Keratinocyte (primary cell): ENCODE data around the gene ATP11A. TPM values are rescaled to one million over a fixed set of nuclear protein-coding genes. Genes with fewer than 3 reads are reported as not detected.

Experiments
- DNase-seq: peaks from one replicate; pipeline ENCODE4 v3.0.0-alpha.2; 2011; ENCODE audit warnings: low read depth, missing footprints, low spot score
- FAIRE-seq: peaks from 2 replicates; lab custom pipeline; 2011; peaks lifted over from hg19 to GRCh38; lab: Jason Lieb, UNC
- H2AFZ ChIP-seq: 2 replicates; pipeline ENCODE4 v1.6.0; 2012; ENCODE audit warnings: low read length, control low read depth, inconsistent platforms; ENCODE audit not compliant: control insufficient read depth
- H3K27ac ChIP-seq: 2 replicates; pipeline ENCODE4 v1.5.1; 2011; ENCODE audit warnings: low read length; ENCODE audit not compliant: control insufficient read depth, insufficient read depth
- H3K27me3 ChIP-seq: 3 replicates; pipeline ENCODE4 v1.6.0; 2011; ENCODE audit warnings: low read length; ENCODE audit not compliant: control insufficient read depth, insufficient read depth; ENCODE audit errors: extremely low read depth
- H3K36me3 ChIP-seq, 2 experiments: 2 replicates in 1 of 2; 3 replicates in 1 of 2; pipeline ENCODE4 v1.5.1; 2011; ENCODE audit warnings: low read length in 2 of 2, mild to moderate bottlenecking in 1 of 2; ENCODE audit not compliant: control insufficient read depth in 2 of 2, insufficient read depth in 2 of 2; ENCODE audit errors: extremely low read depth in 1 of 2
- H3K4me1 ChIP-seq: 3 replicates; pipeline ENCODE4 v1.5.1; 2011; ENCODE audit warnings: low read length; ENCODE audit not compliant: control insufficient read depth, insufficient read depth; ENCODE audit errors: extremely low read depth
- H3K4me2 ChIP-seq: 3 replicates; pipeline ENCODE4 v1.6.0; 2011; ENCODE audit warnings: low read depth, low read length; ENCODE audit not compliant: control insufficient read depth, insufficient read depth; ENCODE audit errors: extremely low read depth
- H3K4me3 ChIP-seq, 3 experiments: fragments of 200-600 bp in 1 of 3; sonication (generic) in 1 of 3; 2 replicates in 2 of 3; 3 replicates in 1 of 3; pipeline ENCODE4 v1.5.1; 2011 to 2016; ENCODE audit warnings: low read length in 3 of 3, mild to moderate bottlenecking in 3 of 3, control low read depth in 2 of 3, inconsistent platforms in 1 of 3, low read depth in 1 of 3, mixed read lengths in 1 of 3, mixed run types in 1 of 3, moderate library complexity in 1 of 3; ENCODE audit not compliant: control insufficient read depth in 2 of 3, insufficient read depth in 2 of 3; ENCODE audit errors: extremely low read depth in 1 of 3
- H3K79me2 ChIP-seq: 2 replicates; pipeline ENCODE4 v1.6.0; 2012; ENCODE audit warnings: low read length; ENCODE audit not compliant: control insufficient read depth, insufficient read depth
- H3K9ac ChIP-seq: 3 replicates; pipeline ENCODE4 v1.6.0; 2011; ENCODE audit warnings: low read length; ENCODE audit not compliant: control insufficient read depth, insufficient read depth; ENCODE audit errors: extremely low read depth
- H3K9me1 ChIP-seq: 3 replicates; pipeline ENCODE4 v1.6.0; 2011; ENCODE audit warnings: low read length; ENCODE audit not compliant: control insufficient read depth, insufficient read depth; ENCODE audit errors: extremely low read depth
- H3K9me3 ChIP-seq: 2 replicates; pipeline ENCODE4 v1.5.1; 2012; ENCODE audit warnings: low read depth, low read length; ENCODE audit not compliant: control insufficient read depth
- H4K20me1 ChIP-seq: 3 replicates; pipeline ENCODE4 v1.6.0; 2011; ENCODE audit warnings: low read length; ENCODE audit not compliant: control insufficient read depth, insufficient read depth; ENCODE audit errors: extremely low read depth
- CTCF ChIP-seq, 3 experiments: IDR thresholded peaks in 1 of 3; conservative IDR thresholded peaks in 1 of 3; optimal IDR thresholded peaks in 1 of 3; 2 replicates in 2 of 3; 3 replicates in 1 of 3; pipeline versions ENCODE3 to v1.5.1; 2011; ENCODE audit warnings: low read length in 3 of 3, mild to moderate bottlenecking in 3 of 3, moderate library complexity in 2 of 3, control low read depth in 1 of 3, inconsistent platforms in 1 of 3; ENCODE audit not compliant: insufficient read depth in 2 of 3; ENCODE audit errors: extremely low read depth in 1 of 3
- EZH2 ChIP-seq: IDR thresholded peaks from one replicate; pipeline ENCODE4 v1.6.1; 2012; ENCODE audit warnings: inconsistent platforms, mild to moderate bottlenecking, low read length, moderate library complexity
- dilution Hi-C: fragments of 300-500 bp; cut with MboI; formaldehyde crosslinking; loops from one replicate; pipeline ENCODE4 v1.7.0; 2020; ENCODE audit warnings: low sequenced_read_pairs; ENCODE audit not compliant: extremely low pct_ligation_motif_present
- polyA plus RNA-seq, 5 experiments: library from polyadenylated mRNA; depleted of rRNA in 3 of 5; stranded (reverse) in 3 of 5; stranded (forward) in 1 of 5; unstranded in 1 of 5; fragments of >200 nt; gene quantifications; 1 replicate in 1 of 5; 2 replicates in 3 of 5; 3 replicates in 1 of 5; pipeline versions ENCODE4 v1.2.1 to v1.2.3, GENCODE V29; 2011 to 2012; ENCODE audit warnings: missing spikeins in 2 of 5, low read depth in 1 of 5, low replicate concordance in 1 of 5

The ATP11A gene
- polyA plus RNA-seq, 1 donor (not counting 4 experiments of a cell fraction or from before 2014, with no cell fraction given), result 4.3 TPM

- TF ChIP-seq EZH2 (no peak), CTCF (optimal IDR thresholded peaks at IDR 0.05 in 1 of 3, IDR thresholded peaks at IDR 0.05 in 1 of 3, conservative IDR thresholded peaks at IDR 0.05 in 1 of 3; ENCODE audit: extremely low read depth in 1 of 3, insufficient read depth in 2 of 3, low read length in 3 of 3) (no peak)
- H3K4me1 ChIP-seq, result no peaks in the 10 kb centered on the region
- H3K4me2 ChIP-seq, result no peak overlapping the region
- DNase-seq (no peak), FAIRE-seq (no peak)
- H3K9me1 ChIP-seq, result no peaks in the 10 kb centered on the region
- dilution Hi-C loops, result no loop called here
- H3K27me3 ChIP-seq, result no peaks in the 10 kb centered on the region
- H3K9ac ChIP-seq, result no peak overlapping the region
- no peak overlapping the region for H3K27ac ChIP-seq
- no peak overlapping the region for H2AFZ ChIP-seq
- no peaks in the 10 kb centered on the region for H4K20me1 ChIP-seq
- no peaks in the 10 kb centered on the region for H3K9me3 ChIP-seq
- H3K4me3 ChIP-seq, result no peak overlapping the region
- peaks cover 0 to 5% of the 10 kb centered on the region in 2 experiments for H3K36me3 ChIP-seq
- H3K79me2 ChIP-seq, result no peaks in the 10 kb centered on the region
Measured at GRCh38 chr13:112802802-112803195, 113.0 kb downstream of the ATP11A start.

DNA sequence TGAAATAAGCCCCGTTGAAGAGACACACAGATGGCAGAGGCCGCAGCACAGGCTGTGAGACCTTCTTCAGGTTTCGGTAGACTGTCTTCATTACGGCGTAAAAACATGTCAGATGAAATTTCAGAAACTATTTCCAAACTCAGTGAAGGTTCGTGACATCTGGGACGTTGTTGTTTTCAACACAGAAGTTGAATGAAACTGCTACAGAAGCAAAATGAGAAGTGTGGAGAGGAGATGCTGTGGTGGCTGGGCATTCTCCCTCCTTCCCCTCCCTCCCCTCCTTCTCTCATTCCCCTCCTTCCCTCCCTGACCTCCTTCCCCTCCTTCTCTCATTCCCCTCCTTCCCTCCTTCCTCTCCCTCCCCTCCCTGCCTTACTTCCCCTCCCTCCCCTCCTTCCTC is 113.6 kb downstream of the ATP11A start:
- no peak for TF ChIP-seq EZH2
- TF ChIP-seq CTCF (optimal IDR thresholded peaks at IDR 0.05 in 1 of 3, IDR thresholded peaks at IDR 0.05 in 1 of 3, conservative IDR thresholded peaks at IDR 0.05 in 1 of 3; ENCODE audit: extremely low read depth in 1 of 3, insufficient read depth in 2 of 3, low read length in 3 of 3), result no peak
- FAIRE-seq (no peak), DNase-seq (no peak)
- Histone ChIP-seq H3K9me1 (no peaks in the 10 kb centered on the region), H3K36me3 (peaks cover 0 to 5% of the 10 kb centered on the region in 2 experiments), H3K4me1 (no peaks in the 10 kb centered on the region), H3K9ac (no peak overlapping the region), H3K4me2 (no peak overlapping the region), H3K4me3 (no peak overlapping the region), H3K27ac (no peak overlapping the region), H3K9me3 (no peaks in the 10 kb centered on the region), H2AFZ (no peak overlapping the region), H4K20me1 (no peaks in the 10 kb centered on the region), H3K27me3 (no peaks in the 10 kb centered on the region), H3K79me2 (no peaks in the 10 kb centered on the region)
- dilution Hi-C loops, result no loop called here
